Natural killer cell (primary cell): Measurements from ENCODE around the gene CNKSR3. TPM values are rescaled to one million over a fixed set of nuclear protein-coding genes. Genes with fewer than 3 reads are reported as not detected.

Experiments used
- ATAC-seq, 3 donors: fragments of 150-1000 bp in 2 of 3; fragments of 200-7000 bp in 1 of 3; cut with Tn5 transposase; 1 replicate in 1 of 3; 2 replicates in 2 of 3; pipeline ENCODE4 v1.10.0; 2021; ENCODE audit warnings: mild to moderate bottlenecking in 2 of 3, moderate library complexity in 2 of 3
- DNase-seq, 2 donors: peaks; one replicate each; pipeline versions ENCODE4 v3.0.0 to v3.0.0-alpha.2; 2013 to 2021; ENCODE audit warnings: mixed read lengths in 1 of 2
- H3K27ac ChIP-seq: one replicate; pipeline ENCODE4 v1.5.1; 2013; ENCODE audit warnings: mild to moderate bottlenecking, low read length
- H3K27me3 ChIP-seq: one replicate; pipeline ENCODE4 v1.6.1; 2013; ENCODE audit warnings: low read length; ENCODE audit not compliant: control insufficient read depth, insufficient read depth
- H3K36me3 ChIP-seq: one replicate; pipeline ENCODE4 v1.6.1; 2013; ENCODE audit warnings: low read length; ENCODE audit not compliant: control insufficient read depth, insufficient read depth
- H3K4me1 ChIP-seq: one replicate; pipeline ENCODE4 v1.6.1; 2013; ENCODE audit warnings: low read length; ENCODE audit not compliant: control insufficient read depth, insufficient read depth
- H3K4me3 ChIP-seq: one replicate; pipeline ENCODE4 v1.5.1; 2013; ENCODE audit warnings: low read length
- H3K9me3 ChIP-seq: one replicate; pipeline ENCODE4 v1.6.1; 2013; ENCODE audit warnings: low read length; ENCODE audit not compliant: control insufficient read depth, insufficient read depth
- H3K27ac Mint-ChIP-seq, 2 donors: one replicate each; pipeline ENCODE4 v1.8.0; 2022; ENCODE audit warnings: mild to moderate bottlenecking in 2 of 2, mixed read lengths in 2 of 2, moderate library complexity in 1 of 2
- H3K27me3 Mint-ChIP-seq, 2 donors: one replicate each; pipeline ENCODE4 v1.8.0; 2022; ENCODE audit warnings: low read depth in 2 of 2, mixed read lengths in 2 of 2
- H3K36me3 Mint-ChIP-seq: one replicate; pipeline ENCODE4 v1.8.0; 2022; ENCODE audit warnings: mixed read lengths
- H3K4me1 Mint-ChIP-seq, 2 donors: one replicate each; pipeline ENCODE4 v1.8.0; 2022; ENCODE audit warnings: mixed read lengths in 2 of 2
- H3K4me3 Mint-ChIP-seq: one replicate; pipeline ENCODE4 v1.8.0; 2022; ENCODE audit warnings: mild to moderate bottlenecking, moderate library complexity, mixed read lengths
- H3K9me3 Mint-ChIP-seq, 2 donors: one replicate each; pipeline ENCODE4 v1.8.0; 2022; ENCODE audit warnings: mixed read lengths in 2 of 2
- WGBS: methylation state at CpG from one replicate; pipeline ENCODE4 v1.1.7; 2013; ENCODE audit warnings: missing lambda C conversion rate; ENCODE audit not compliant: insufficient coverage; 5-methylcytosine and 5-hydroxymethylcytosine counted together
- intact Hi-C: fragments of 100-400 bp; cut with micrococcal nuclease; formaldehyde crosslinking; loops from one replicate; pipeline ENCODE4 v1.14.2; 2022
- total RNA-seq, 4 donors: library from RNA; stranded (reverse); fragments of 120-200 nt in 1 of 4; gene quantifications; one replicate each; pipeline versions ENCODE4 v1.2.3 to v1.2.4, GENCODE V29; 2013 to 2022
- TF ChIP-seq, protein P1 (sequence below): fragments of 200-600 bp; IDR thresholded peaks from one replicate; pipeline ENCODE4 v1.8.0; 2022; ENCODE audit warnings: antibody characterized with exemption

Gene CNKSR3
- total RNA-seq, 3 donors from 2014 or later (not counting 1 experiment from before 2014, with no cell fraction given): 0.18 TPM; not detected in 2

DNA sequence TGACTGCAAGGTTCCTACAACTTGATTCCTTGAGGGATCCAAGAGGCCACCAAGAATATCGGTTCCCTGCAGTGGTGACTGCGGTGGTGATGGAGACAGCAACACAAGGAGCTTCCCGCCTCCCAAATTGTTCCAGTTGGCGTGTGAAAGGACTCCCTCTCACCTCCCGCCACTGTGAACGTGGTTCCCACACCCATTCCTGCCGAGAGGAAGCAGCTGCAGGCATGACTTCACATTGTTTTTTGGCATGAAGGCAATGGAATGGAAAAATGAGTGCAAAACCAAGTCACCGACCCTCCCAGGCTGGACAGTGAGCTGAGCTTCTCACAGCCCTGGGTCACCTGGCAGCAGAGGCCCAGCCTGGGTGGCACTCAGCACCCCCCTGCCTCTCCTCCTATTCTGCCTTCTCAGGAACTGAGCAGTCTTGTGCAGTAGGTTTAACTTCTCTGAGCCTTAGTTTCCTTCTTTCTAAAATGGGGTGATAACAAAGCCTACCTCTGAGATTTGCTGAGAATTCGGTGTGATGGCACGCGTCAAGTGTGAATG, 75.0 kb downstream of the CNKSR3 start:
- ATAC-seq (no peak), DNase-seq (no peak)
- H3K27ac Mint-ChIP-seq: no peak overlapping the region
- H3K4me3 ChIP-seq: no peak overlapping the region
- no peak overlapping the region for H3K27ac ChIP-seq
- no peaks in the 10 kb centered on the region for H3K36me3 Mint-ChIP-seq
- intact Hi-C loops: no loop called here
- 93% methylated on average over 11 of the region's 11 CpGs for WGBS
- no peaks in the 10 kb centered on the region for H3K9me3 Mint-ChIP-seq
- no peaks in the 10 kb centered on the region for H3K9me3 ChIP-seq
- TF ChIP-seq, protein P1, sequence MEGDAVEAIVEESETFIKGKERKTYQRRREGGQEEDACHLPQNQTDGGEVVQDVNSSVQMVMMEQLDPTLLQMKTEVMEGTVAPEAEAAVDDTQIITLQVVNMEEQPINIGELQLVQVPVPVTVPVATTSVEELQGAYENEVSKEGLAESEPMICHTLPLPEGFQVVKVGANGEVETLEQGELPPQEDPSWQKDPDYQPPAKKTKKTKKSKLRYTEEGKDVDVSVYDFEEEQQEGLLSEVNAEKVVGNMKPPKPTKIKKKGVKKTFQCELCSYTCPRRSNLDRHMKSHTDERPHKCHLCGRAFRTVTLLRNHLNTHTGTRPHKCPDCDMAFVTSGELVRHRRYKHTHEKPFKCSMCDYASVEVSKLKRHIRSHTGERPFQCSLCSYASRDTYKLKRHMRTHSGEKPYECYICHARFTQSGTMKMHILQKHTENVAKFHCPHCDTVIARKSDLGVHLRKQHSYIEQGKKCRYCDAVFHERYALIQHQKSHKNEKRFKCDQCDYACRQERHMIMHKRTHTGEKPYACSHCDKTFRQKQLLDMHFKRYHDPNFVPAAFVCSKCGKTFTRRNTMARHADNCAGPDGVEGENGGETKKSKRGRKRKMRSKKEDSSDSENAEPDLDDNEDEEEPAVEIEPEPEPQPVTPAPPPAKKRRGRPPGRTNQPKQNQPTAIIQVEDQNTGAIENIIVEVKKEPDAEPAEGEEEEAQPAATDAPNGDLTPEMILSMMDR: no peak
- no peak overlapping the region for H3K4me3 Mint-ChIP-seq
- H3K27me3 Mint-ChIP-seq: peaks cover 0 to 3% of the 10 kb centered on the region in 2 donors
- H3K36me3 ChIP-seq: no peaks in the 10 kb centered on the region
- H3K27me3 ChIP-seq: no peaks in the 10 kb centered on the region
- H3K4me1 Mint-ChIP-seq: no peaks in the 10 kb centered on the region
- H3K4me1 ChIP-seq: no peaks in the 10 kb centered on the region

DNA sequence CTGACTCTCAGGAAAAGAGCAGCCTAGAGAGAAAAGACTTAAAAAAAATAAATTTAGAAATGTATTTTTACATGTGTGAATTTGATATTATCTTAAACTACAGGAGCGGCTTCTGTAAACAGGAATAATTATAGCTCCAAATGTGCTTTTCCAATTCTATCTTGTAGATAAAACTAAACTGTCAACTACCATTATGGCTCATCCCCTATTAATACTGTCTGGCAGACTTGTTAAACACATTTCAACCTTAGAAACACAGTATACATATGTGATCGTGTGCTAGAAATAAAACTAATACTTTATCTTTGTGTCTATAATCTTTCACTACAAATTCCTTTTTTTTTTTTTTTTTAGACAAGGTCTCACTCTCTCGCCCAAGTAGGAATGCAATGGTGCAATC, 75.8 kb downstream of the CNKSR3 start:
- no peaks in the 10 kb centered on the region for H3K9me3 Mint-ChIP-seq
- TF ChIP-seq, protein P1: no peak
- intact Hi-C loops: no loop called here
- Histone ChIP-seq H3K27ac (no peak overlapping the region), H3K9me3 (no peaks in the 10 kb centered on the region), H3K36me3 (no peaks in the 10 kb centered on the region), H3K4me1 (no peaks in the 10 kb centered on the region), H3K4me3 (no peak overlapping the region), H3K27me3 (no peaks in the 10 kb centered on the region)
- H3K36me3 Mint-ChIP-seq: no peaks in the 10 kb centered on the region
- H3K4me3 Mint-ChIP-seq: no peak overlapping the region
- 93% methylated on average over 3 of the region's 3 CpGs for WGBS
- no peaks in the 10 kb centered on the region for H3K4me1 Mint-ChIP-seq
- no peak overlapping the region for H3K27ac Mint-ChIP-seq
- DNase-seq: no peak
- peaks cover 0 to 1% of the 10 kb centered on the region in 2 donors for H3K27me3 Mint-ChIP-seq
- no peak for ATAC-seq

DNA sequence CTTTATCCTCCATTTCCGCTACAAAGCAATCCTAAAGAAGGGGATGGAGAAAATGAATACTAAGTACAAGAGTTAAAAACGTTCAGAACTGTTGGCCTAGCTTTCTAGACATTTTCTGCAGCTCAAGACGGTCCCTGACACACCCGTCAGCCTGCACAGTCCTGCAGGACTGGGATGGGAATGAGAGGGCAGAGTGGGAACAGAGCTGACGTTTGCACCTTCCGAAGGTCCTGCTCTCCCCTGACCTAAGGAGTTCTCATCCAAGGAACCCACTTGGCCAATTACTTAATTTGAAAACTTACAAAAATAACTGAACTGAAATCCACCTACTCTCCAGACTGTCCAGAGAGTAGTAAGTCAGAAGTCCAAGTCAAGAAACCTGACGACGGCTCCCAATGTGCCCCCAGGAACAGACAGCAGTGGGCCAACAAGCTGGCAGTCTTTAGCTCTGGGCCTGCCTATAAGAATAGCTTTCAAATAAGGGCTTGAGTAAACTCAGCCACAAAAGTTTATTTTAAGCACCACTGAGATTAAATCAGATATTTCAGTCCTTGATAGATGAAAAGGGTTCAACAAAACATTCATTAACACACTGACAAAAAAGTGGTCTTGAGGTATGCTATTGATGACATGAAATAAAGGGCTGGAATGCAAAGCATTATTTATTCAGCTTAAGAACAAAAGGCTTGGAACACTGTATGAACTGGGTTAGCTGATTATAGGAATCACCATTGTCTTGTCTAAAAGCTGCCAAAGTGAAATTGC, 76.8 kb downstream of the CNKSR3 start:
- Histone ChIP-seq H3K9me3 (no peaks in the 10 kb centered on the region), H3K27me3 (no peaks in the 10 kb centered on the region), H3K4me3 (no peak overlapping the region), H3K4me1 (no peaks in the 10 kb centered on the region), H3K36me3 (no peaks in the 10 kb centered on the region), H3K27ac (no peak overlapping the region)
- Mint-ChIP-seq H3K4me1 (no peaks in the 10 kb centered on the region), H3K4me3 (no peak overlapping the region), H3K27me3 (no peaks in the 10 kb centered on the region), H3K36me3 (no peaks in the 10 kb centered on the region), H3K9me3 (no peaks in the 10 kb centered on the region), H3K27ac (no peak overlapping the region)
- intact Hi-C loops: no loop called here
- WGBS: 82% methylated on average over 7 of the region's 8 CpGs
- DNase-seq (no peak), ATAC-seq (no peak)
- TF ChIP-seq, protein P1: no peak
